ENCODE measurements around the gene PHPT1. TPM values are rescaled to one million over a fixed set of nuclear protein-coding genes. Genes with fewer than 3 reads are reported as not detected.

Gene PHPT1
- total and polyA plus RNA-seq, 2 experiments from 2014 or later: 86.2 to 437 TPM

DNA sequence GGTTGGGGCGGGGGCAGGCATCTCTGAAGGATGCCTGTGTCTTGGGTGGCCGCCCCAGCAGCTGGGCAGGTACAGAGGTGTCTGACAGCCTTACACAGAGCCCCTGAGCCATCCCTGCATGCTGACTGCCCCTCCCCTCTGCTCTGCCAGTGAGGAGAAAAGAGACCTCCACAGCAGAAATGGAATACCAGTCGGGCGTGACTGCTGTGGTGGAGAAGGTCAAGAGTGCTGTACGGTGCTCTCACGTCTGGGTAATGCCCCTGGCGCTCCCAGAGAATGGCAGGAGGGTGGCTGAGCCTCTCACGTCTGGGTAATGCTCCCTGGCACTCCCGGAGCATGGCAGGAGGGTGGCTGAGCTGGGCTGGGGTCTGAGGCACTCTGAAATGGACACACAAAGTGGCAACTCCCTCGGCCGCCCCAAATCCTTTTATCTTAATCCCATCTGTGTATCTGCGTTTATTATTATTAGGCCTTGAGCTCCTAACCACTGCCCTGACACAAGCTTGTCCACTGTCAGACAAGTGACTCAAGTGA is 43.9 kb upstream of the PHPT1 start:
- Mint-ChIP-seq H3K4me1 (peaks cover 23% of the 10 kb centered on the region), H3K36me3 (ENCODE audit: low read depth) (peaks cover 18% of the 10 kb centered on the region), H3K9me3 (no peaks in the 10 kb centered on the region; the same call in 2 of the 3 replicates), H3K27ac (no peak overlapping the region), H3K27me3 (ENCODE audit: insufficient read depth, low read depth, poor library complexity) (peaks cover 35% of the 10 kb centered on the region), H3K4me3 (peak overlapping the region; percentile 27; the same call in 1 of the 3 replicates)
- Histone ChIP-seq H3K36me3 (ENCODE audit: insufficient read depth) (no peaks in the 10 kb centered on the region), H2AFZ (no peak overlapping the region), H3K9me2 (ENCODE audit: insufficient read depth) (no peaks in the 10 kb centered on the region), H3K27ac (ENCODE audit: low read depth) (no peak overlapping the region), H3K79me2 (replicated peaks; ENCODE audit: insufficient read depth) (peaks cover 19% of the 10 kb centered on the region), H3K4me2 (no peak overlapping the region), H3K4me3 (no peak overlapping the region), H3K4me1 (ENCODE audit: insufficient read depth) (peaks cover 16% of the 10 kb centered on the region), H4K20me1 (replicated peaks; ENCODE audit: insufficient read depth) (peaks cover 12% of the 10 kb centered on the region), H3F3A (replicated peaks; ENCODE audit: low read depth) (peaks cover 12% of the 10 kb centered on the region; the same call in 1 of the 2 replicates), H3K27me3 (ENCODE audit: insufficient read depth) (no peaks in the 10 kb centered on the region)
- no peak for TF ChIP-seq ZNF331 (CRISPR knock-in tag; IDR thresholded peaks at IDR 0.05; ENCODE audit: low read depth)
- no peak for TF ChIP-seq NANOG (IDR thresholded peaks at IDR 0.05; ENCODE audit: borderline replicate concordance)
- TF ChIP-seq EZH2phosphoT487 (IDR thresholded peaks at IDR 0.05; ENCODE audit: unreplicated experiment): no peak
- TF ChIP-seq, protein P1, sequence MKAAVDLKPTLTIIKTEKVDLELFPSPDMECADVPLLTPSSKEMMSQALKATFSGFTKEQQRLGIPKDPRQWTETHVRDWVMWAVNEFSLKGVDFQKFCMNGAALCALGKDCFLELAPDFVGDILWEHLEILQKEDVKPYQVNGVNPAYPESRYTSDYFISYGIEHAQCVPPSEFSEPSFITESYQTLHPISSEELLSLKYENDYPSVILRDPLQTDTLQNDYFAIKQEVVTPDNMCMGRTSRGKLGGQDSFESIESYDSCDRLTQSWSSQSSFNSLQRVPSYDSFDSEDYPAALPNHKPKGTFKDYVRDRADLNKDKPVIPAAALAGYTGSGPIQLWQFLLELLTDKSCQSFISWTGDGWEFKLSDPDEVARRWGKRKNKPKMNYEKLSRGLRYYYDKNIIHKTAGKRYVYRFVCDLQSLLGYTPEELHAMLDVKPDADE (IDR thresholded peaks at IDR 0.05): no peak
- TF ChIP-seq JUNB (IDR thresholded peaks at IDR 0.05; ENCODE audit: unreplicated experiment): no peak
- TF ChIP-seq CREB1 (CRISPR knock-in tag; IDR thresholded peaks at IDR 0.05; ENCODE audit: low read depth): no peak
- TF ChIP-seq, protein P2, sequence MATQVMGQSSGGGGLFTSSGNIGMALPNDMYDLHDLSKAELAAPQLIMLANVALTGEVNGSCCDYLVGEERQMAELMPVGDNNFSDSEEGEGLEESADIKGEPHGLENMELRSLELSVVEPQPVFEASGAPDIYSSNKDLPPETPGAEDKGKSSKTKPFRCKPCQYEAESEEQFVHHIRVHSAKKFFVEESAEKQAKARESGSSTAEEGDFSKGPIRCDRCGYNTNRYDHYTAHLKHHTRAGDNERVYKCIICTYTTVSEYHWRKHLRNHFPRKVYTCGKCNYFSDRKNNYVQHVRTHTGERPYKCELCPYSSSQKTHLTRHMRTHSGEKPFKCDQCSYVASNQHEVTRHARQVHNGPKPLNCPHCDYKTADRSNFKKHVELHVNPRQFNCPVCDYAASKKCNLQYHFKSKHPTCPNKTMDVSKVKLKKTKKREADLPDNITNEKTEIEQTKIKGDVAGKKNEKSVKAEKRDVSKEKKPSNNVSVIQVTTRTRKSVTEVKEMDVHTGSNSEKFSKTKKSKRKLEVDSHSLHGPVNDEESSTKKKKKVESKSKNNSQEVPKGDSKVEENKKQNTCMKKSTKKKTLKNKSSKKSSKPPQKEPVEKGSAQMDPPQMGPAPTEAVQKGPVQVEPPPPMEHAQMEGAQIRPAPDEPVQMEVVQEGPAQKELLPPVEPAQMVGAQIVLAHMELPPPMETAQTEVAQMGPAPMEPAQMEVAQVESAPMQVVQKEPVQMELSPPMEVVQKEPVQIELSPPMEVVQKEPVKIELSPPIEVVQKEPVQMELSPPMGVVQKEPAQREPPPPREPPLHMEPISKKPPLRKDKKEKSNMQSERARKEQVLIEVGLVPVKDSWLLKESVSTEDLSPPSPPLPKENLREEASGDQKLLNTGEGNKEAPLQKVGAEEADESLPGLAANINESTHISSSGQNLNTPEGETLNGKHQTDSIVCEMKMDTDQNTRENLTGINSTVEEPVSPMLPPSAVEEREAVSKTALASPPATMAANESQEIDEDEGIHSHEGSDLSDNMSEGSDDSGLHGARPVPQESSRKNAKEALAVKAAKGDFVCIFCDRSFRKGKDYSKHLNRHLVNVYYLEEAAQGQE (IDR thresholded peaks at IDR 0.05; ENCODE audit: unreplicated experiment): no peak
- no peak for TF ChIP-seq EZH2 (IDR thresholded peaks at IDR 0.05; ENCODE audit: low read depth, unreplicated experiment)
- TF ChIP-seq, protein P3, sequence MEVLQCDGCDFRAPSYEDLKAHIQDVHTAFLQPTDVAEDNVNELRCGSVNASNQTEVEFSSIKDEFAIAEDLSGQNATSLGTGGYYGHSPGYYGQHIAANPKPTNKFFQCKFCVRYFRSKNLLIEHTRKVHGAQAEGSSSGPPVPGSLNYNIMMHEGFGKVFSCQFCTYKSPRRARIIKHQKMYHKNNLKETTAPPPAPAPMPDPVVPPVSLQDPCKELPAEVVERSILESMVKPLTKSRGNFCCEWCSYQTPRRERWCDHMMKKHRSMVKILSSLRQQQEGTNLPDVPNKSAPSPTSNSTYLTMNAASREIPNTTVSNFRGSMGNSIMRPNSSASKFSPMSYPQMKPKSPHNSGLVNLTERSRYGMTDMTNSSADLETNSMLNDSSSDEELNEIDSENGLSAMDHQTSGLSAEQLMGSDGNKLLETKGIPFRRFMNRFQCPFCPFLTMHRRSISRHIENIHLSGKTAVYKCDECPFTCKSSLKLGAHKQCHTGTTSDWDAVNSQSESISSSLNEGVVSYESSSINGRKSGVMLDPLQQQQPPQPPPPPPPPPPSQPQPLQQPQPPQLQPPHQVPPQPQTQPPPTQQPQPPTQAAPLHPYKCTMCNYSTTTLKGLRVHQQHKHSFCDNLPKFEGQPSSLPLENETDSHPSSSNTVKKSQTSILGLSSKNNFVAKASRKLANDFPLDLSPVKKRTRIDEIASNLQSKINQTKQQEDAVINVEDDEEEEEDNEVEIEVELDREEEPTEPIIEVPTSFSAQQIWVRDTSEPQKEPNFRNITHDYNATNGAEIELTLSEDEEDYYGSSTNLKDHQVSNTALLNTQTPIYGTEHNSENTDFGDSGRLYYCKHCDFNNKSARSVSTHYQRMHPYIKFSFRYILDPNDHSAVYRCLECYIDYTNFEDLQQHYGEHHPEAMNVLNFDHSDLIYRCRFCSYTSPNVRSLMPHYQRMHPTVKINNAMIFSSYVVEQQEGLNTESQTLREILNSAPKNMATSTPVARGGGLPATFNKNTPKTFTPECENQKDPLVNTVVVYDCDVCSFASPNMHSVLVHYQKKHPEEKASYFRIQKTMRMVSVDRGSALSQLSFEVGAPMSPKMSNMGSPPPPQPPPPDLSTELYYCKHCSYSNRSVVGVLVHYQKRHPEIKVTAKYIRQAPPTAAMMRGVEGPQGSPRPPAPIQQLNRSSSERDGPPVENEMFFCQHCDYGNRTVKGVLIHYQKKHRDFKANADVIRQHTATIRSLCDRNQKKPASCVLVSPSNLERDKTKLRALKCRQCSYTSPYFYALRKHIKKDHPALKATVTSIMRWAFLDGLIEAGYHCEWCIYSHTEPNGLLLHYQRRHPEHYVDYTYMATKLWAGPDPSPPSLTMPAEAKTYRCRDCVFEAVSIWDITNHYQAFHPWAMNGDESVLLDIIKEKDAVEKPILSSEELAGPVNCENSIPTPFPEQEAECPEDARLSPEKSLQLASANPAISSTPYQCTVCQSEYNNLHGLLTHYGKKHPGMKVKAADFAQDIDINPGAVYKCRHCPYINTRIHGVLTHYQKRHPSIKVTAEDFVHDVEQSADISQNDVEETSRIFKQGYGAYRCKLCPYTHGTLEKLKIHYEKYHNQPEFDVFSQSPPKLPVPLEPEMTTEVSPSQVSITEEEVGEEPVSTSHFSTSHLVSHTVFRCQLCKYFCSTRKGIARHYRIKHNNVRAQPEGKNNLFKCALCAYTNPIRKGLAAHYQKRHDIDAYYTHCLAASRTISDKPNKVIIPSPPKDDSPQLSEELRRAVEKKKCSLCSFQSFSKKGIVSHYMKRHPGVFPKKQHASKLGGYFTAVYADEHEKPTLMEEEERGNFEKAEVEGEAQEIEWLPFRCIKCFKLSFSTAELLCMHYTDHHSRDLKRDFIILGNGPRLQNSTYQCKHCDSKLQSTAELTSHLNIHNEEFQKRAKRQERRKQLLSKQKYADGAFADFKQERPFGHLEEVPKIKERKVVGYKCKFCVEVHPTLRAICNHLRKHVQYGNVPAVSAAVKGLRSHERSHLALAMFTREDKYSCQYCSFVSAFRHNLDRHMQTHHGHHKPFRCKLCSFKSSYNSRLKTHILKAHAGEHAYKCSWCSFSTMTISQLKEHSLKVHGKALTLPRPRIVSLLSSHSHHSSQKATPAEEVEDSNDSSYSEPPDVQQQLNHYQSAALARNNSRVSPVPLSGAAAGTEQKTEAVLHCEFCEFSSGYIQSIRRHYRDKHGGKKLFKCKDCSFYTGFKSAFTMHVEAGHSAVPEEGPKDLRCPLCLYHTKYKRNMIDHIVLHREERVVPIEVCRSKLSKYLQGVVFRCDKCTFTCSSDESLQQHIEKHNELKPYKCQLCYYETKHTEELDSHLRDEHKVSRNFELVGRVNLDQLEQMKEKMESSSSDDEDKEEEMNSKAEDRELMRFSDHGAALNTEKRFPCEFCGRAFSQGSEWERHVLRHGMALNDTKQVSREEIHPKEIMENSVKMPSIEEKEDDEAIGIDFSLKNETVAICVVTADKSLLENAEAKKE (CRISPR knock-in tag; IDR thresholded peaks at IDR 0.05): no peak
- TF ChIP-seq ZNF114 (CRISPR knock-in tag; IDR thresholded peaks at IDR 0.05): no peak
- no peak for TF ChIP-seq POLR2AphosphoS5 (IDR thresholded peaks at IDR 0.05; ENCODE audit: low read depth)
- TF ChIP-seq, protein P4, sequence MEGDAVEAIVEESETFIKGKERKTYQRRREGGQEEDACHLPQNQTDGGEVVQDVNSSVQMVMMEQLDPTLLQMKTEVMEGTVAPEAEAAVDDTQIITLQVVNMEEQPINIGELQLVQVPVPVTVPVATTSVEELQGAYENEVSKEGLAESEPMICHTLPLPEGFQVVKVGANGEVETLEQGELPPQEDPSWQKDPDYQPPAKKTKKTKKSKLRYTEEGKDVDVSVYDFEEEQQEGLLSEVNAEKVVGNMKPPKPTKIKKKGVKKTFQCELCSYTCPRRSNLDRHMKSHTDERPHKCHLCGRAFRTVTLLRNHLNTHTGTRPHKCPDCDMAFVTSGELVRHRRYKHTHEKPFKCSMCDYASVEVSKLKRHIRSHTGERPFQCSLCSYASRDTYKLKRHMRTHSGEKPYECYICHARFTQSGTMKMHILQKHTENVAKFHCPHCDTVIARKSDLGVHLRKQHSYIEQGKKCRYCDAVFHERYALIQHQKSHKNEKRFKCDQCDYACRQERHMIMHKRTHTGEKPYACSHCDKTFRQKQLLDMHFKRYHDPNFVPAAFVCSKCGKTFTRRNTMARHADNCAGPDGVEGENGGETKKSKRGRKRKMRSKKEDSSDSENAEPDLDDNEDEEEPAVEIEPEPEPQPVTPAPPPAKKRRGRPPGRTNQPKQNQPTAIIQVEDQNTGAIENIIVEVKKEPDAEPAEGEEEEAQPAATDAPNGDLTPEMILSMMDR (conservative IDR thresholded peaks at IDR 0.05; ENCODE audit: low read depth in 2 of 2): no peak
- TF ChIP-seq STAT1 (IDR thresholded peaks at IDR 0.05; ENCODE audit: unreplicated experiment): no peak
- ATAC-seq (no peak), DNase-seq (ENCODE audit: low spot score) (no peak)

All from GM23338 (cell line).